Coronary artery (tissue), 2 donors: ENCODE results near the gene IKBIP.
A peak's percentile ranks its signal among the peaks of the same experiment; 100 is the strongest.

Experiments used
- DNase-seq: peaks from one replicate; pipeline ENCODE4 v3.0.0-alpha.2; 2017; ENCODE audit warnings: low spot score
- H3K27ac ChIP-seq, 2 donors: fragments of 200-600 bp; sonication (generic); one replicate each; pipeline ENCODE4 v1.5.1; 2016 to 2019
- H3K4me3 ChIP-seq: fragments of 200-600 bp; sonication (generic); 2 replicates; pipeline ENCODE4 v1.5.1; 2016; ENCODE audit warnings: mild to moderate bottlenecking, moderate library complexity
- CTCF ChIP-seq: fragments of 200-600 bp; sonication (generic); IDR thresholded peaks from one replicate; pipeline ENCODE4 v1.5.1; 2019; ENCODE audit warnings: antibody characterized with exemption

IKBIP gene

DNA sequence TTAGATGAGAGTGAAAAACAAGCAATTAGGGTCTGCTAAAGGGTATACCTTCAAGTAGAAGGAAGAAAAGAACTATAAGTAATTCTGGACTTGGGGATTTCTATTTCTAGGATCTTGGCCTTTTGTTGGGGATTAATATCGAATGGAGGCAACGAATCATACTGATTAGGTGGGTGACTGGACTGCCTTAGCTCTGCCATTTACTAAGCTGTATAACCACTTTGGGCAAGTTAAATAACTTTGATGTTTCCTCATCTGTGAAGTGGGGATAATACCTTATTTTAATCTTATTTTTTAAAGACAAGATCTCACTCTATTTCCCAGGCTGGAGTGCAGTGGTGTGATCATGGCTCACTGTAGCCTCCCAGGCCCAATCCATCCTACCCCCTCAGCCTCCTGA lies 6.6 kb downstream of the IKBIP start:
- no peak for DNase-seq
- H3K27ac ChIP-seq: no peak overlapping the region
- H3K4me3 ChIP-seq: no peak overlapping the region
- no peak for TF ChIP-seq CTCF

DNA sequence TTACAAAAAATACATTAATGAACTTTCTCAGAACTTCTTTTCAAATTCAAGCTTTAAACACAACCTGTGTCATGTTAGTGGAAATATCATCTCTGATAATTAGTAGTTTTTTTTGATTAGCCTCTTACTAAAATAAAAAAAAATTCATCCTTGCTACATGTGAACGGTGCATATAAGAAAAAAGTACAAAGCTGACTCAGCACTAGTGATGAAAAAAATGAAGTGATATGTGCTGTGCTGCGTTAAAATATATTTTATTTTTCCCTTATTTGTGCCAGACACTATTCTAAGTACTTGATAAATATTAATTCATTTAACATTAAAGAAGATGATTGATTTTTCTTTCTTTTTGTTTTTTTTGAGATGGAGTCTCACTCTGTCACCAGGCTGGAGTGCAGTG lies 7.5 kb downstream of the IKBIP start:
- Histone ChIP-seq H3K27ac (no peak overlapping the region), H3K4me3 (no peak overlapping the region)
- TF ChIP-seq CTCF: no peak
- no peak for DNase-seq

GRCh38 chr12:98635657-98636323 lies 8.8 kb downstream of the IKBIP start:
- no peak for TF ChIP-seq CTCF
- H3K27ac ChIP-seq: no peak overlapping the region
- H3K4me3 ChIP-seq: no peak overlapping the region
- DNase-seq: no peak

- Histone ChIP-seq H3K27ac (peak overlapping the region in 1 of 2 donors; percentile 10), H3K4me3 (no peak overlapping the region)
- TF ChIP-seq CTCF: no peak
- DNase-seq: no peak
Measured at GRCh38 chr12:98618952-98619351, 25.6 kb downstream of the IKBIP start.

DNA sequence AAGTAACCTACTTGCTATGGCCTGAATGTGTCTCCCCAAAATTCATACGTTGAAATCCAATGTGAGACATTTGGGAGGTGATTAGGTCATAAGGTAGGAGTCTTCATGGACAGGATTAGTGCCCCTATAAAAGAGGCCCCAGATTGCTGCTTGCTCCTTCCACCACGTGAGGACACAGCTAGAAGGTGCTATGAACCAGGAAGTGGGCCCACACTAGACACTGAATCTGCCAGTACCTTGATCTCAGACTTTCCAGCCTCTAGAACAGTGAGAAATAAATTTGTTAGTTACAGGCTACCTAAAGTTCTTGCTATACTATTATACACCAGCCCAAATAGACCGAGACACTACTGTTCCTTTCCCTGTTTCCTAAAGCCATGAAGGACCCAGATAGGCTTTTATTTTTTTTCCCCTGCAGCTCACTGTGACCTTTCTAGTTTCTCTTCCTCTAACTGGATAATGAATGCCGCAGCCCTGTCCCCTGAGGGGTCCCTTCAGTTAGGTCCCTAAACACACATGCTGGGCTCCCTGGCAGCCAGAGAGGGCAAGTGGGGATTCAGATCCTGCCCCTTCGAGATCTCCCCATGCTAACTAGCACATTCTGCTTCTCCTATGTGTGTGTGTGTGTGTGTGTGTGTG lies 31.8 kb downstream of the IKBIP start:
- H3K4me3 ChIP-seq: no peak overlapping the region
- no peak for TF ChIP-seq CTCF
- DNase-seq: no peak
- H3K27ac ChIP-seq: no peak overlapping the region

GRCh38 chr12:98610596-98610995 lies 34.0 kb downstream of the IKBIP start:
- TF ChIP-seq CTCF: no peak
- DNase-seq: no peak
- Histone ChIP-seq H3K4me3 (no peak overlapping the region), H3K27ac (no peak overlapping the region)

DNA sequence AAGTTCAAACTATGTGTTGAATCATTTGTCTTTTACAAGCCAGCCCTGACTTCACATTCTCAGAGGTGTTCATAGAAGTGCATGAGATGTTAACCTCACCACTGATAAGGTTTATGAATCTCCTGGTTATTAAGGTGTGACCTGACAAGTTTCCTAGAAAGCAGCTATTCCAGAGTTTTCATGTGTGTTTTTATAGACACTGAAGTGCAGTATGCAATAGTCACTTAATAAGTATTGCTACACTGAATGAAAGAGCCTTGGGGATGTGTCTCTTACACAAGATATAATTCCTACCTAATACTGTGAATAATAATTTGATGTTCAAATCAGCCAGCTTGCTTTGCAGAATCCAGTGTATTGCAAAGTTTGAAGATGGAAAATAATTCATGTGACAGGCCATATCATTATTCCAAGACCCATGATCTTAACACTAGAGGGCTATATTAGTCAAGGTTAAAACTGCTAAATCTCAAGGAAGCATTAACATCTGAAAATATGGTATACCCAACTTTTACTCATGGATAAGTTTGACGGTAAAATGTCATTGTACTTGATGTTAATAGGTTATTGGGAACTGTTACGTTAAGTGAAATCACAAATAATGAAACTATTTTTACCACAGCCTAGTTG lies 38.1 kb downstream of the IKBIP start:
- no peak for TF ChIP-seq CTCF
- H3K4me3 ChIP-seq: no peak overlapping the region
- no peak for DNase-seq
- H3K27ac ChIP-seq: no peak overlapping the region
